Ascending aorta (tissue), 2 donors: ENCODE data around the gene TTLL8. TPM values are rescaled to one million over a fixed set of nuclear protein-coding genes. Genes with fewer than 3 reads are reported as not detected.
"Not testable (repeated sequence)": the region's sequence is repeated elsewhere in the genome, so short reads cannot be mapped to it uniquely, and the experiment has no call there.

Source experiments
- DNase-seq, 2 donors: peaks; one replicate each; pipeline ENCODE4 v3.0.0-alpha.2; 2019; ENCODE audit warnings: low spot score in 2 of 2
- H3K27ac ChIP-seq, 2 donors: fragments of 200-600 bp; sonication (generic); one replicate each; pipeline ENCODE4 v1.5.1; 2016 to 2017; ENCODE audit warnings: mild to moderate bottlenecking in 1 of 2
- H3K27me3 ChIP-seq: fragments of 200-600 bp; sonication (generic); one replicate; pipeline ENCODE4 v1.5.1; 2017
- H3K36me3 ChIP-seq, 2 donors: fragments of 200-600 bp; sonication (generic); one replicate each; pipeline ENCODE4 v1.5.1; 2016
- H3K4me1 ChIP-seq, 2 donors: fragments of 200-600 bp; sonication (generic); one replicate each; pipeline ENCODE4 v1.5.1; 2016 to 2017; ENCODE audit warnings: mild to moderate bottlenecking in 1 of 2
- H3K4me3 ChIP-seq, 2 donors: fragments of 200-600 bp; sonication (generic); one replicate each; pipeline ENCODE4 v1.5.1; 2016 to 2017; ENCODE audit warnings: mild to moderate bottlenecking in 1 of 2
- H3K9me3 ChIP-seq, 2 donors: fragments of 200-600 bp; sonication (generic); one replicate each; pipeline ENCODE4 v1.5.1; 2016
- intact Hi-C: fragments of 100-400 bp; cut with DNase I; formaldehyde crosslinking; loops from one replicate; pipeline ENCODE4 v1.15.1; 2023
- total RNA-seq: library from RNA; depleted of rRNA; stranded (reverse); fragments of >200 nt; gene quantifications from one replicate; pipeline ENCODE4 v1.1.0, GENCODE V29; 2016
- TF ChIP-seq, protein P1 (sequence below), 3 experiments: fragments of 200-600 bp in 2 of 3; fragments of 450-650 bp in 1 of 3; sonication (generic) in 2 of 3; IDR thresholded peaks; one replicate each; pipeline ENCODE4 v1.5.1; 2016 to 2019; ENCODE audit warnings: antibody characterized with exemption in 3 of 3, mild to moderate bottlenecking in 1 of 3, moderate library complexity in 1 of 3

Gene TTLL8
- total RNA-seq, 1 donor from 2014 or later = not detected

GRCh38 chr22:49983148-49984042, 74.7 kb downstream of the TTLL8 start:
- H3K27ac ChIP-seq = no peak overlapping the region
- TF ChIP-seq, protein P1, sequence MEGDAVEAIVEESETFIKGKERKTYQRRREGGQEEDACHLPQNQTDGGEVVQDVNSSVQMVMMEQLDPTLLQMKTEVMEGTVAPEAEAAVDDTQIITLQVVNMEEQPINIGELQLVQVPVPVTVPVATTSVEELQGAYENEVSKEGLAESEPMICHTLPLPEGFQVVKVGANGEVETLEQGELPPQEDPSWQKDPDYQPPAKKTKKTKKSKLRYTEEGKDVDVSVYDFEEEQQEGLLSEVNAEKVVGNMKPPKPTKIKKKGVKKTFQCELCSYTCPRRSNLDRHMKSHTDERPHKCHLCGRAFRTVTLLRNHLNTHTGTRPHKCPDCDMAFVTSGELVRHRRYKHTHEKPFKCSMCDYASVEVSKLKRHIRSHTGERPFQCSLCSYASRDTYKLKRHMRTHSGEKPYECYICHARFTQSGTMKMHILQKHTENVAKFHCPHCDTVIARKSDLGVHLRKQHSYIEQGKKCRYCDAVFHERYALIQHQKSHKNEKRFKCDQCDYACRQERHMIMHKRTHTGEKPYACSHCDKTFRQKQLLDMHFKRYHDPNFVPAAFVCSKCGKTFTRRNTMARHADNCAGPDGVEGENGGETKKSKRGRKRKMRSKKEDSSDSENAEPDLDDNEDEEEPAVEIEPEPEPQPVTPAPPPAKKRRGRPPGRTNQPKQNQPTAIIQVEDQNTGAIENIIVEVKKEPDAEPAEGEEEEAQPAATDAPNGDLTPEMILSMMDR (IDR thresholded peaks at IDR 0.05) = peak in 1 of 3 experiments; percentile 12
- no peaks in the 10 kb centered on the region for H3K4me1 ChIP-seq
- H3K36me3 ChIP-seq = no peaks in the 10 kb centered on the region
- H3K9me3 ChIP-seq = peaks cover 0 to 13% of the 10 kb centered on the region in 2 donors
- intact Hi-C loops = no loop called here
- peak in 1 of 2 donors; percentile 53 for DNase-seq
- peaks cover 11% of the 10 kb centered on the region for H3K27me3 ChIP-seq
- H3K4me3 ChIP-seq = peak overlapping the region; percentile 24

- H3K36me3 ChIP-seq, H3K4me3 ChIP-seq, H3K4me1 ChIP-seq, H3K27ac ChIP-seq, DNase-seq, intact Hi-C loops: not testable (repeated sequence)
- H3K9me3 ChIP-seq = peaks cover 0 to 13% of the 10 kb centered on the region in 2 donors
- H3K27me3 ChIP-seq = peaks cover 11% of the 10 kb centered on the region
These were observed 76.3 kb downstream of the TTLL8 start for GRCh38 chr22:49981799-49982198.

DNA sequence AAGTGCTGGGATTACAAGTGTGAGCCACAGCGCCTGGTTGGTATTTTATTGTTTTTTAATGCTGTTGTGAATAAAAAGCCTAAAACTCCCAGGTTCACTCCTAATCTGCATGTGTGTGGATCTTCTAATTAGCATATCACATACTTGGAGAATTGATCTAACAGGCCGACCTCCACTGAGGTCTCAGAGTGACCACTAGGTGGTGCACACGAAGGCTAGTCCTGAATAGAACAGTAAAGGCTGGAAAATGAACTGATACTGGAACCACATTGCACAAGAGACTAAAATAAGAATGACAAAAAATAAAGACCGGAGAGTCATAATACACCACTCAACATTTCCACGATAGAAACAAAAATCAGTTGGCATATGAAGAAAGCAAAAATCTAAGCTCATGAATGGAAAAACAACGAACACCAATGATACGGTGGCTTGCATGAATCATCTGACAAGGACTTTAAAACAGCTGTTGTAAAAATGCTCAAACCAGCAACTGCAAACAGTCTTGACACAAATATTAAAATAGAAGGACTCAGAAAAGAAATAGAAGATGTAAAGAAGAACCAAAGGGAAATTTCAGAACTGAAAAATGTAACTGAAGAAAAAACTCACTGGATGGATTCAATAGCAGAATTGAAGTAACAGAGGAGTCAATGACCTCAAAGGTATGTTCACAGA, 78.4 kb downstream of the TTLL8 start:
- no peaks in the 10 kb centered on the region for H3K4me1 ChIP-seq
- no peak for DNase-seq
- peaks cover 0 to 9% of the 10 kb centered on the region in 2 donors for H3K9me3 ChIP-seq
- no peak overlapping the region for H3K27ac ChIP-seq
- intact Hi-C loops = no loop called here
- peaks cover 11% of the 10 kb centered on the region for H3K27me3 ChIP-seq
- TF ChIP-seq, protein P1 (IDR thresholded peaks at IDR 0.05) = peak in 1 of 3 experiments; percentile 33
- no peaks in the 10 kb centered on the region for H3K36me3 ChIP-seq
- no peak overlapping the region for H3K4me3 ChIP-seq

- TF ChIP-seq, protein P1 (IDR thresholded peaks at IDR 0.05) = no peak
- Histone ChIP-seq H3K4me1 (no peaks in the 10 kb centered on the region), H3K4me3 (no peak overlapping the region), H3K27me3 (peaks cover 2% of the 10 kb centered on the region), H3K36me3 (no peaks in the 10 kb centered on the region), H3K27ac (no peak overlapping the region), H3K9me3 (peaks cover 0 to 9% of the 10 kb centered on the region in 2 donors)
- intact Hi-C loops = no loop called here
- DNase-seq = no peak
These were observed 80.5 kb downstream of the TTLL8 start for GRCh38 chr22:49977578-49977977.

DNA sequence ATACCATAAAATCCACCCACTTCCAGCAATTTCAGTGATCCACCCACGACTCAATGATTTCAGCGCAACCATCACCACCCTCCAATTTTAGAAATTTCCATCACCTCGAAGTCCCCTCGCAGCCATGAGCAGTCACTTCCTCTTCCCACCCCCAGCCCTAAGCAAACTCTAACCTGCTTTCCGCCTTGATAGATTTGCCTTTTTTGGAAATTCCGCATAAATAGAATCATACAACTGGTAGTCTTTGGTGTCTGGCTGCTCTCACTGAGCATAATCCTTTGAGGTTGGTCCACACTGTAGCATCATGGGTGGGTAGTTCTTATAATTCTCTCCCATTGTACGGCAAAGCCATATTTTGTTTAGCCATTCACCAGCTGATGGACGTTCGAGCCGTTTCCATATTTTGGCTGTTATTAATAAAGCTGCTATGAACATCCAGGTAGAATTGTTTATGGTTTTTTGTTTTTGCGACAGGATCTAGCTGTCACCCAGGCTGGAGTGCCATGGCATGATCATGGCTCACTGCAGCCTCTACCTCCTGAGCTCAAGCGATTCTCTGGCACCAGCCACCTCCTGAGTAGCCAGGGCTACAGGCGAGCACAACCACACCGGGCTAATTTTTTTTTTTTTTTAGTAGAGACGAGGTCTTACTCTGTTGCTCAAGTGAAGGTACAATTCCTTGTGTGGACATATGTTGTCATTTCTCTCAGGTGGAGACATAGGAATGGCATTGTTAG, 81.5 kb downstream of the TTLL8 start:
- Histone ChIP-seq H3K4me3 (no peak overlapping the region), H3K27ac (no peak overlapping the region), H3K4me1 (peaks cover 5 to 7% of the 10 kb centered on the region in 2 donors), H3K27me3 (no peaks in the 10 kb centered on the region), H3K9me3 (peaks cover 0 to 9% of the 10 kb centered on the region in 2 donors), H3K36me3 (no peaks in the 10 kb centered on the region)
- intact Hi-C loops = no loop called here
- DNase-seq = no peak
- TF ChIP-seq, protein P1 (IDR thresholded peaks at IDR 0.05) = no peak
